GM19328 (cell line): ENCODE measurements around the gene TFCP2L1.
"Not testable (repeated sequence)": the region's sequence is repeated elsewhere in the genome, so short reads cannot be mapped to it uniquely, and the experiment has no call there.

Experiments used
- ATAC-seq: cut with Tn5 transposase; IDR thresholded peaks from one replicate; pipeline ENCODE4 v1.9.1; 2021; ENCODE audit warnings: mild to moderate bottlenecking, moderate library complexity; ENCODE audit not compliant: unreplicated experiment

TFCP2L1 gene

DNA sequence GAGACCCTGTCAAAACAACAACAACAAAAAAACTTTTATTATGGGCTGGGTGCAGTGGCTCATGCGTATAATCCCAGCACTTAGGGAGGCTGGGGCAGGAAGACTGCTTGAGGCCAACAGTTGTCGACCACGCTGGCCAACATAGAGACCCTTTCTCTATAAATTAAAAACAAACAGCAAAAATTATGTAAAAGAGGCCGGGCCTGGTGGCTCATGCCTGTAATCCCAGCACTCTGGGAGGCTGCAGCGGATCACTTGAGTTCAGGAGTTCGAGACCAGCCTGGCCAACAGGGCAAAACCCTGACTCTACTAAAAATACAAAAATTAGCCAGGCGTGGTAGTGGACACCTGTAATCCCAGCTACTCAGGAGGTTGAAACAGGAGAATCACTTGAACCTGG, 15.6 kb downstream of the TFCP2L1 start:
- ATAC-seq: not testable (repeated sequence)

DNA sequence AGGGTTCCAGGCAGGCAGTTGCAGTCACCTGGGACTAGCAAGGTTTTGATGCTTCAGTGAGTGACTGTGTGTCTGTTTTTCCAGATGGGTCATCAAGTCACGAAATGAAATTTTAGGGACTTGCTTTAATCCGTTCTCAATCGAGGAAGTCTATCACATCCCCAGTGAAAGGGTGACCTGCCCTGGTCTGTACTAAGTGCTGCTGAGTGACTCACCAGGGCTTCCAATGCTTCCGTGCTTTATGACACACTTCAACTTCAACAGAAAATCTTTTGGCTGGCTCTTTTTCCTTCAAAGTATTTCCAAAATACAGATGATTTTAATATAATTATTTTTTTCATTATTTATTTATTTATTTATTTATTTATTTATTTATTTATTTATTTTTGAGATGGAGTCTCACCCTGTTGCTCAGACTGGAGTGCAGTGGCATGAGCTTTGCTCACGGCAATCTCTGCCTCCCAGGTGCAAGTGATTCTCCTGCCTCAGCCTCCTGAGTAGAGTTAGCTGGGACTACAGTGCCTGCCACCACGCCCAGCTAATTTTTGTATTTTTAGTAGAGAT, 18.4 kb downstream of the TFCP2L1 start:
- ATAC-seq: no peak

DNA sequence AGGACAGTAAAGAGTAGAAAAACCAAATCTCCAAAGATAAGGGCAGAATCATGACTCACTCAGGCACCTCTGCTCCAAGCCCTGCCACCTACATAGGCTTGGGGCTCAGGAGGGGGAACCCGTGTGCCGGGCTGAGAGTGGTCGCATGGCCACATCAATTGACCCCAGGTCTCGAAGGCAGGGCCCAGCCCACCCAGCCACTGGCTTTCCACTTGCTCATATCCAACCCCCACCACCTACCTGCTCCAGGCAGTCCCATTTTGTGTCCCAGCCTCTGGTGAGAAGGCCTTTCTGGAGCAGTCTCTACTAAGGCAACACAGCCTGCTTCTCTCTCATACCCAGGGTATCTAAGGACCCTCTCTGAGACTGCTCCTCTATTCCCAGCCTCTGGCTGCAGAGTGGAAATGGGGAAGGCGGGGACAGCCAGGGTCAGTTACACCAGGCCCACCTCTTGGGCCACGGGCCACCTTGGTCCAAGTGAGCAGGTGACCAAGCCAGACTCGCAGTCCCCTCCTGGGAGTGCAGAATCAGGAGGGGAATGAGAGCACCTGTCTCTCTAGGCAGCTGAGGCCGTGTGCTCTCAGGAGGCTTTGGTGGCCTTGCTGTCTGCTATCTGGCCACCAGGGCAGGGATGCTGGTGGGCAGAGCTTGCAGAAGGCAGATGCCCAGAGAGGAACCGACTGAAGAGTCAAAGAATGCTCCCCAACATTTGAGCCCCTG, 20.8 kb downstream of the TFCP2L1 start:
- no peak for ATAC-seq

DNA sequence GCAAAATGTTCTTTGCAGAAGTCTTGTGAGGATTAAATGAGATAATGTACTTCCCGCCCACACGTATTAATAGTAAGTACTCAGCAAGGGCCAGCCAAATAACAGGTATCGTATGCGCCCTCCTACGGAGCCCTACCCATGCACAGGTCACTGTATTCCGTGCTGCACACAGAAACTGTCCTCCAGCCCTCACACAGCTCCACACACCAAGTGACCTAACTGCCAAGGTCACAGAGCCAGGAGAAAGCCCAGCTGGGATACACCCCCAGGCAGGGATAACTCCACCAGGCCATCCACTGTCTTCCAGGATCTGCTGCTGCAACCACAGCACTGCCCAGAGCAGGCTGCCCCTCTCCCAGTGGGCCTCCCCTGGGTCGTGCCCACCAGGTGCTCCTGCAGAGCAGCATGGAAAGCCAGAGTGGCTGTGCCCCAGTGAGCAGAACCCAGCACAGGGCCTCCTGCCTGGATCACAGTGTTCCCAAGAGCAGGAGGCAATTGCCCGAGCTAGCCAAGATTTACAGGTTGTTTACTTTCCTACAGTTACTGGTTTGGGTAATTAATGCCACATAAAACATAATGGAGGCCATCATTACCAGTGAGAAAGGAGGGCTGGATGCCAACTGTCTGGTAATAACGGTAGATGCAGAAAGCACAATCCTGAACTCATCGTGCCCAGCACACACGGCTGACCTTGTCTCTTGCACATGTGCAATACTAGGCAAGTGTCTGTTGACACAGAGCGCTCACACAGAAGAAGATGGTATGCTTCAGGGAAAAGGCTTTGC, 24.4 kb downstream of the TFCP2L1 start:
- no peak for ATAC-seq

DNA sequence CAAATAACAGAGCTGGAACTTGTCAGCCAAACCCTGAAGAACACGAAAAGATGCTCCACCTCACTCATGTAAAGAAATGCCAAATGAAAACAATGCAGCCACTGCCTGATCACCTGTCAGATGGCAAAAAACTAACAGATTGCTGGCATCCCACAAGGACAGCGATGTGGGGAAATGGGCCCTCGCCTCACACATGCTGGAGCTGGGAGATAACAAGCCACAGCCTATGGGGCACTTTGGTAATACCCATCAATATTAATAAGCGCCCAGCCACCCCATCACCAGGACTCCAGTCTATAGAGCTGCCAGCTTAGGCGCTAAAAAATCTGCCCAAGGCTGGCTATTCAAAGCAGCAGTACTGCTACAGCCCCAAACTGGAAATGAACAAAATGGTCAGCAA, 27.0 kb downstream of the TFCP2L1 start:
- no peak for ATAC-seq

DNA sequence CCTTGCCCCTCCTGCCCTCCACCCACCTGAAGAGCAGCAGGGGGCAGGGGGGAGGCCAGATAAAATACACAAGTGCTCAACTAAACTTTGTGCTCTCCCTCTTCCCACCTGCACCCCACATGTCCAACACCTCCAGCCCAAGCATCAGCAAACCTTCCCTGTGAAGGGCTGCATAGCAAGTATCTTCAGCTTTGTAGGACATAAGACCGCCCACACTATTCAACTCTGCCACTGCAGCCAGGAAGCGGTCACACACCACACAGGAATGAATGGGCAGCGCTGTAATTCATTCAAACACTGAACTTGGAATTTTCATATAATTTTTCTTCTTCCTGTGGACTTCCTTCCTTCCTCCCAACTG, 27.5 kb downstream of the TFCP2L1 start:
- ATAC-seq: no peak

DNA sequence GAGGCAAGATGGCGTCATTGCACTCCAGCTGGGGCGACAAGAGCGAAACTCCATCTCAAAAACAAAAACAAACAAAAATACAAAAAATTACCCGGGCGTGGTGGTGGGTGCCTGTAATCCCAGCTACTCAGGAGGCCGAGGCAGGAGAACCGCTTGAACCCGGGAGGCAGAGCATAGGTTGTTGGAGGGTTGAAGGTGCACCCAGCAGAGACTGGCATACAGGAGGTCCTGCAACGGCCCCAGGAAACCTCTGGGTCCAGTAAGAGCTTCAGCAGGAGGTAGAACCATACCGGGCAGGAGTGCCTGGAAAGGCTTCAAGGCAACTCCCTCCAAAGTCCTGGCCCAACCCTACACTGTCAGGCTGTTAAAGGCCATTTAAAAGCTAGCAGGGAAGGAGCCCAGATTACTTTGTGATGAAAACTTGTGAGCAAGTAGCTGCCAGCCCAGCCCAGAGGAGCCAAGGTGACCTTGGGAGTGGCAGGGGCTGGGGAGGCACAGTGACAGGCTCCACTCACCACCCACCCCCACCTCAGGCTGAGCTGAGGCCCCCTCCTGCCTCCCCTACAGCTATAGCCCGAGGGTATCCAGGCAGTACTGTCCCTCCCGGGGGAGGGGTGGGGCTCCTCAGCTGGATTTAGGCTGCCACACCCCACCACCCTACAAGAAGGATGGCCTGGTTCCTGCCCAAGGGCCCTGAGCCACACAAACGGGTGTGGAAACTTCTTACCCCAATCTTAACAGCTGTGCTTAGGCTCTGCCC, 28.1 kb downstream of the TFCP2L1 start:
- no peak for ATAC-seq

DNA sequence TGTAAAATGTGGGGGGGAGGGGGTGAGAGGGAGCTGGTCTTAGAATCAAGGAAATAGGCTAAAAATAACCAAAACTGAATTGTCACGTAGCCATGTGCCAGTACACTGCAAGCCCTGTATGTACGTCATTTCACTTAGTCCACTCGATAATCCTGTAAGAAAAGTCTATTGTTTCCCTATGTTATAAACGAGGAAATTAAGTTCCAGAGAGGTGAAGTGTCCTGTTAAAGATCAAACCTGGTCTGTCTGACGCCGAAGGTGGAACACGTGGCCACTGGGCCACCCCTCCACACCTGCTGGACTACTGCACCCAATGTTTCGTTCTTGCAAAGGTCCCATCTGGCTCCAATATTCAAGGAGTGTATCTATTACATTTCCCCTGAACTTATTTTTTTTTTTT, 29.6 kb downstream of the TFCP2L1 start:
- no peak for ATAC-seq

DNA sequence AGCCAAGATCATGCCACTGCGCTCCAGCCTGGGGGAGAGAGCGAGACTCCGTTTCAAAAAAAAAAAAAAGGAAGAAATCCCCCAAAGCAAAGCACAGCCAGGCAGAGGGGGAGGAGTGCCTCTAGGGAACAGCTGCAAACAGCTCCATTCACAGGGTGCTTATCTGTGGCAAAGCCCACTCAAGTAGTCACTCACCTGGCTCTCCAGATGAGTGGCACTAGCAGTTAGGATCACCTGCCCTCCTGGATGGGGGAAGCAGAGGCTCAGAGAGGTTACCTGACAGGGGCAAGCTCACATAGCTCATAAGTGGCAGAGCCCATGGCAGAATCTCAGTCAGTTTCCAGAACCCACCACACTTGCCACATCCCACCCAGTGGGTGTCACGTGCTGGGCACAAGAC, 30.3 kb downstream of the TFCP2L1 start:
- no peak for ATAC-seq

DNA sequence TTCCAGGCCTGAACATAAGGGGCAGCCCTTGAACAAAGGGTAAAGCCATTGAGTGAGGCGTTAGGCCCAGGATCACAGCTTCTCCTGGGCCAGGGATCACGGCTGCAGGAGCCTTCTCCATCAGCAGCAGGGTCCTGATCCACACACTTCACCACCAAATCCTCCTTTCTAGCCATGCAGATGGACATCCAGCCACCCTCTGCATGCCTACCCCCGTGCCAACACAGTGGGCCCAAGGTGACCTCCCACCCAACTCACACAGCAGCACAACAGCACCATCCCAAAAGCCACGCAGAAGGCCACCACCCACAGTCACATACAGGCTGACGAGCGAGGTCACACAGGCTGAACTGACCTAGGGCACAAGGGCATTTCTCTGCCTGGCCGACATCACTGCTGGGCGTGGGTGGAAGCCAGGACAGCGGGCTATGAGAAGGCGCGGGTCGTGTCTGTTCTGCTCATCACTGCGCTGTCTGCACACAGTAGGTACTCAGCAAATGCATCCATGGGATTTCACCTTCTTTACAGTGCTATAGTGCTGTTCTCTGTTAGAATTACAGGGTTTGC, 31.2 kb downstream of the TFCP2L1 start:
- no peak for ATAC-seq

DNA sequence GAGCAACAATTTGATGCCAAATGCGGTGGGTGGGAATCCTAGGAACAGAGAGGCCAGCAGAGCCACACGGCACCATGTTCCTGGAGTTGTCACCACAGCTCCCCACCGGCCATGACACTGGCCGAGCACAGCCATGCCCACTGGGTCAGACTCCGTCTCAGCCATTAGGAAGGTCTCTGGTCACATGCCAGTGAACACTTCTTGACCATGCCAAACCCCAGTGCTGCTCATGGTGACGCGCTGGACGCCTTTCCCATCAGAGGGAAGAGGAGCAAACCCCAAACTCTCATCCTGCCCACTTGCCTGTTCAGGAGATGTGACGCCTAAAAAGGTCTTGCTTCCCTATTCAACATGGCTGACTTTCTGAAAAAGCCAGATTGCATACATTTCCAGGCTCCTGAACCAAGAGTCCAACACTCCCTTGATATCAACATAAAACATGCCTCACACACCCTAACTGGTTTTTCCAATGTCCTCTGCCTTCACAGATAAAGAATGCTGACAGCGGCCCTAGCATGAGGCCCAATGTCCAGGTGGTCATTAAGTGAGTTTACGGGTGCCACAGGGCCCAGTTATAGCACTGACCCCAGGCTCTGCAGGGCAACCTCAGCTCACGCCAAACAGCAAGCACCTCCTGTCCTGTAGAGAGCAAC, 31.9 kb downstream of the TFCP2L1 start:
- no peak for ATAC-seq

DNA sequence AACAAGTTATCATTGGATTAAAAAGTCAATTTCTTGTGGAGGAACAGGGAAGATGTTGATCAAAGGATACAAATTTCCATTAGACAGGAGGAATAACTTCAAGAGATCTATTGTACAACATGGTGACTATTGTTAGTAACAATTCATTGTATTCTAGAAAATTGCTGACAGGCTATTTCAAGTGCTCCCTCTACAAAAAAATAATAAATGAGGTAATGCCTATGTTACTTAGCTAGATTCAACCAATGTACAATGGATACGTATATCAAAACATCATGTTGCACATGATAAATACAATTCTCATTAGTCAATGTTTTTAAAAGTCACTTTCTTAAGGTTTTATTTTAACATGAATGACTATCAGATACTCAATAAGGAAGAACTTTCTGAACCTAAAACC, 33.5 kb downstream of the TFCP2L1 start:
- no peak for ATAC-seq

DNA sequence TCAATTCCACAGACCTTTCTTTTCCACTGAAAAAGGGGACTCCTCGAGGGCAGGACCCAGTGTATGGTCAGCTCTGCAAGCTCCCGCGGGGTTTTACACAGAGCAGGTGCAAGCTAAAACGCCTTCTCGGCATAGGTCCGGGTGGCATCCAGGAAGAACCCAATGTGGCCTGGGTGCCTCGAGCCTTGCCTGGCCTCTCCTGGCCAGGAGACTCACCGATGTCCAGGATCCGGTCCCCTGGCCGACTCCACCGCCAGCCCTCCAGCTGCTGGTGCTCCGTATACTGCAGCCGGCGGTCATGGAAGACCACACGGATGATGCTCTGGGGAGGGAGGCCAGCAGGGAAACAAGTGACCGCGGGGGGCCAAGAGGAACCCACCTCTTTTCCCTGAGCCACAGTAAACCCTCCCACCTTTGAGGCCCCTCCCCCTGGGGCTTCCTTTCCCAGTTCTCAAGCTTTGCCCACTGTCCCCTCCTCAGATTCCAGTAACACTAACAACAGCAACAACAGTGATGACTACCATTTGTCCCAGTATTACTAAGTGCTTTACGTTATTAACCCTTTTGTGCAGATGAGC, 36.1 kb downstream of the TFCP2L1 start:
- ATAC-seq: no peak

DNA sequence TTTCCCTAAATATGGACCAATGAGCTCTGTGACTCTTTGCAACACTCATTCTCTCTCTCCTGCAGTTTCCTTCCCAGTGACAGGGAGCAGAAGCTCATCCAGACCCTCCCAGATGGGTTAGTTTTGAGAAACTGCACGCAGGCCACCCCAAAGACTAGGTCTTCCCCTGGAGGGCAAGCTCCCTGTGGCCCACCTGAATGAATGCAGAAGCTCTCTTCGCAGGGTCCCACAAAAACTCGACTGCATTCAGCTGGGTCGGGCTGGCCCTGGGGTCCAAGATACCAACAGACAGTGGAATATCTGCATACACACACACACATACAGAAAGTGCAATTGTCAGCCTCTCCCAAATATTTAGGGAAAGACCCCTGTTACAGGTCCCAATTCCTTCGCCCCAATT, 37.0 kb downstream of the TFCP2L1 start:
- ATAC-seq: no peak

DNA sequence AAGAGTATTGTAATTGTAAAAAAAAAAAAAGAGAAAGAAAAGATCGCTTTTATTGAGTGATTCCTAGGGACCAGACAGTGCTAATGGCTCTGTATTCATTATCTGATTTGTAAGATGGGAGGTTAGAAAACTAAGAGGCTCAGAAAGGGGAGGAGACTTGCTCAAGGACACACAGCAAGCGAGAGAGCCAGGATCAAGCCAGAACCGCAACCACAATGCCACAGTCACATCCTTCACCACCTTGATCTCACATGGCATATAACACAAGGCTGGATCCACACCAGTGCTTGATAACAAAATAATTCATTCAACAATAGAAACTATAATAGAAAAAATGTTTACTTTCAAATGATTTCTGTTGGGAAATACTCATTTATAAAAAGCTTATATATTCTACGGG, 37.5 kb downstream of the TFCP2L1 start:
- no peak for ATAC-seq

DNA sequence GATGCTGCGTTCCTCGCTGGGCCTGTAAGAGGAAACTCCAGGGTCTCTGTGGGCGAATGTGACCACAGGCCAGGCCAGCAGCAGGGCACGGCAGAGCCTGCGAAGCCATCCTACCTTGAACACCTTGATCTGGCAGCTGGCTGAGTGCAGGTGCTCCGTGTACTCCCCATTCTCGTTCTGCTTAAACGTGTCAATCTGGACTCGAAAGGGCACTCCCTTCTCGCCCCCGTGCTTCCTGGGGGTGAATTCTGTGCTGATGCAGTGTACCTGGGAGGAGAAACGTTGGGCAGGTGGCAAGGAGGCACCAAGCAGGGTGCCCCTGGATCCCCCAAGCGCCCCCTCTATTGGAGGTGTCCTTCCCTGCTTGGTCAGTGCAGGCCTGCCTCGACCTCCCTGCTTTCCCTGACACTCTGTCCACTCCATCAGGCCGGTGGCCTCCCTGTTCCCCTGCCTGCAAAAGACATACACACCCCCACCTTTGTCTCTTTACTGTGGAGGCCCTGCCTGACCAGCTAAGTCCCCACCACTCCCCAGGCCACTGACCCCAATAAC, 38.2 kb downstream of the TFCP2L1 start:
- ATAC-seq: no peak

DNA sequence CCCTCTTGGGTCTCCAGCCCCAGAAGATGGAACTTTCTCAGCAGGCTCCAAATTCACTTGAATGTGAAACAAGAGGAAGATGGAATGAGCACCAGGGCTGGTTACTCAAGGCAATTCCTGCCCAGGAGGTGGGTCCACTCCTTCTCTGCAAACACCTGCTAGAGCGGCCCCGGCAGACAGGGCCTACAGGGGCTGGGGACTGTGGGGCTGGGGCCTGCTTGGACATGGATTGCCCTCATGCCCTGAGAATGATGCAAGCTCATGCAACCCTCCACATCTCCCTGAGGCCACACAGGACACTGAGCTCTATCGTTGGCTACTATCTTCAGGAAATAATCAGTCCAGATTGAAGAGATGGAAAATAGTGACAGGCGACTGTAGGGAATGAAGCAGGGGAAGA, 39.1 kb downstream of the TFCP2L1 start:
- ATAC-seq: no peak

DNA sequence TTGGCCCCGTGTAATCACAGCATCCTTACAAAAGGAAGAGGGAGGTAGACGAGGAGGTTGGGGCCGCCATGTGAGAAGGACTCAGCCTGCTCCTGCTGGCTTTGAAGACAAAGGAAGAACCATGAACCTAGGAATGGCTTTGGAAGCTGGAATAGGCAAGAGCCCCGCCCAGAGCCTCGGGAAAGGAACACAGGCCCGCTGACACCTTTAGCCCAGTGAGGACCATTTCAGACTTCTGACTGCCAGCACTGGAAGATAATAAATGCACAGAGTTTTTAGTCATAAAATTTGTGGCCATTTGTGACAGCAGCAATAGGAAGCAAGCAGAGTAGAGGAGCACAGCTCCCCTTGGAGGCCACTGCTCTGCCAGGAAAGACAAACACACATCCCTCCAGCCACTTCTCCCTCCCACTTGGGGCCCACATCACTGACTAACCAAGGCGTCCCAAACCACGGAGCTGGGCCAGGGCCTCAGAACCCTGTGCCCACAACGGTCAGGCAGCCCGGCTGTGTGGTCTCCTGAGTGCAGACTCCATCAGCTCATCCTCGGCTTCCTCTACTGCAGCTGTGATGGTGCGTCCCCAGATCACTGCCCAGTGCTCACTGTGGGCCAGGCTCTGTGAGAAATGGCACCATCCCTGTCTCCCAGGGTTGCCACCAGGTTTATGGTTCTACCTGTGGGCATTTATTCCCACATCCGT, 39.7 kb downstream of the TFCP2L1 start:
- ATAC-seq: no peak

DNA sequence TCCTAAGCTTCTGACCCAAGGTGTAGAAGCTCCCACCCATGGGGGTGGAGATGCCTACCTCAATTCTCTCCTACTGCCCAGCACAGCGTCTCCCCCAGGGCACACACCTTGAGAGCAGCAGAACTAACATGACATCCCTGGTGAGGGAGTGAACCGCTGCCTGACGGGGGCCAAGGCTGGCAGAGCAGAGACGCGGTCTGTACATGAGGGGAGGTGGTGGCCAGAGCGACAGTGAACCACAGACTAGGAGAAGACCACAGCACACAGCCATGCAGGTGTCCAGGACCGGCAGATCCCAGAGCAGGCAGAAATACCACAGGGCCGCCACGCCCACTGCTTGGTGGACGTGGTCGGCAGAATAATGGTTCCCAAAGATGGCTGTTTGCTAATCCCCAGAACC, 40.4 kb downstream of the TFCP2L1 start:
- ATAC-seq: no peak
